Sigmoid colon (tissue), 4 donors: ENCODE results near the gene SHISA5.

Experiments used
- EP300 ChIP-seq, 4 donors: sonication (generic); formaldehyde crosslinking; IDR thresholded peaks; one replicate each; pipeline ENCODE4 v1.6.1; 2017; ENCODE audit warnings: antibody characterized with exemption in 4 of 4
- POLR2A ChIP-seq, 2 donors: fragments of 450-650 bp; IDR thresholded peaks; one replicate each; pipeline ENCODE4 v1.6.1; 2016; ENCODE audit warnings: antibody characterized with exemption in 2 of 2, mild to moderate bottlenecking in 2 of 2, moderate library complexity in 2 of 2
- TF ChIP-seq, protein P1 (sequence below), 4 experiments: fragments of 450-650 bp in 3 of 4; fragments of 200-600 bp in 1 of 4; IDR thresholded peaks; one replicate each; pipeline ENCODE4 v1.5.1; 2016 to 2019; ENCODE audit warnings: antibody characterized with exemption in 4 of 4, mild to moderate bottlenecking in 3 of 4, moderate library complexity in 2 of 4

GRCh38 chr3:48486952-48487351 is 17.0 kb downstream of the SHISA5 start:
- TF ChIP-seq POLR2A (IDR thresholded peaks at IDR 0.05) (no peak), EP300 (IDR thresholded peaks at IDR 0.05) (no peak)
- TF ChIP-seq, protein P1, sequence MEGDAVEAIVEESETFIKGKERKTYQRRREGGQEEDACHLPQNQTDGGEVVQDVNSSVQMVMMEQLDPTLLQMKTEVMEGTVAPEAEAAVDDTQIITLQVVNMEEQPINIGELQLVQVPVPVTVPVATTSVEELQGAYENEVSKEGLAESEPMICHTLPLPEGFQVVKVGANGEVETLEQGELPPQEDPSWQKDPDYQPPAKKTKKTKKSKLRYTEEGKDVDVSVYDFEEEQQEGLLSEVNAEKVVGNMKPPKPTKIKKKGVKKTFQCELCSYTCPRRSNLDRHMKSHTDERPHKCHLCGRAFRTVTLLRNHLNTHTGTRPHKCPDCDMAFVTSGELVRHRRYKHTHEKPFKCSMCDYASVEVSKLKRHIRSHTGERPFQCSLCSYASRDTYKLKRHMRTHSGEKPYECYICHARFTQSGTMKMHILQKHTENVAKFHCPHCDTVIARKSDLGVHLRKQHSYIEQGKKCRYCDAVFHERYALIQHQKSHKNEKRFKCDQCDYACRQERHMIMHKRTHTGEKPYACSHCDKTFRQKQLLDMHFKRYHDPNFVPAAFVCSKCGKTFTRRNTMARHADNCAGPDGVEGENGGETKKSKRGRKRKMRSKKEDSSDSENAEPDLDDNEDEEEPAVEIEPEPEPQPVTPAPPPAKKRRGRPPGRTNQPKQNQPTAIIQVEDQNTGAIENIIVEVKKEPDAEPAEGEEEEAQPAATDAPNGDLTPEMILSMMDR (IDR thresholded peaks at IDR 0.05): no peak
